IgD-negative memory B cell (primary cell): Measurements from ENCODE around the gene MYOF. TPM values are rescaled to one million over a fixed set of nuclear protein-coding genes. Genes with fewer than 3 reads are reported as not detected.
"Not testable (repeated sequence)": the region's sequence is repeated elsewhere in the genome, so short reads cannot be mapped to it uniquely, and the experiment has no call there.

ENCODE experiments used
- H3K27ac Mint-ChIP-seq, 3 donors: one replicate each; pipeline ENCODE4 v1.8.0; 2020 to 2022; ENCODE audit warnings: mild to moderate bottlenecking in 3 of 3, mixed read lengths in 3 of 3, moderate library complexity in 1 of 3
- H3K27me3 Mint-ChIP-seq: one replicate; pipeline ENCODE4 v1.8.0; 2021; ENCODE audit warnings: mixed read lengths
- H3K36me3 Mint-ChIP-seq: one replicate; pipeline ENCODE4 v1.8.0; 2020; ENCODE audit warnings: mild to moderate bottlenecking, mixed read lengths
- H3K4me1 Mint-ChIP-seq, 3 donors: one replicate each; pipeline ENCODE4 v1.8.0; 2020 to 2022; ENCODE audit warnings: mixed read lengths in 3 of 3, mild to moderate bottlenecking in 1 of 3
- H3K4me3 Mint-ChIP-seq, 4 donors: one replicate each; pipeline ENCODE4 v1.8.0; 2020 to 2022; ENCODE audit warnings: mild to moderate bottlenecking in 4 of 4, mixed read lengths in 4 of 4, moderate library complexity in 3 of 4
- H3K9me3 Mint-ChIP-seq, 3 donors: one replicate each; pipeline ENCODE4 v1.8.0; 2020 to 2021; ENCODE audit warnings: mixed read lengths in 3 of 3, mild to moderate bottlenecking in 1 of 3
- polyA plus RNA-seq: library from polyadenylated mRNA; unstranded; fragments of 300-500 nt; fragmentation: Illumina TruSeq; gene quantifications from one replicate; pipeline ENCODE4 v1.2.3, GENCODE V29; 2021

MYOF gene
- polyA plus RNA-seq, 1 donor from 2014 or later = not detected

DNA sequence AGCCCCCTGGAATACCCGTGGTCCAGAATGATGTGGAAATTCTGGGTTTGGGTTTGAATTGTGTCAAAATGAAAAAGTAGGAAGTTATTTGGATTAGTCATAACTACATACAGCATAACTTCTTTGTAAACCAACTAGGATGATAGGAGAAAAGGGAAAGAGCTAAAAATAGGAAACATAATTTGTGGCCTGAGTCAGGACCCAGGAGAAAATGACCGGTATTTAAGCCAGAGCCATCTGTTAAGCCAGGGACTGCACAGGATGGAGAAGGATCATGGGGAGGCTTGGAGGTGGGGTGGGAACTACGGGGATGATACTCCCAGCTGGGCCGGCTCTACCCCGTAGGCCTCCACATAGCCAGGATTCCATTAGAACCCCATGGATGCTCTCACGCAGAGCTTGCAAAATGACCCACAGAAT, 98.6 kb downstream of the MYOF start:
- H3K4me1 Mint-ChIP-seq = peaks cover 0 to 3% (median 3%) of the 10 kb centered on the region in 3 donors
- H3K27ac Mint-ChIP-seq = no peak overlapping the region
- H3K27me3 Mint-ChIP-seq = no peaks in the 10 kb centered on the region
- no peaks in the 10 kb centered on the region for H3K36me3 Mint-ChIP-seq
- H3K4me3 Mint-ChIP-seq = no peak overlapping the region
- H3K9me3 Mint-ChIP-seq = no peaks in the 10 kb centered on the region

DNA sequence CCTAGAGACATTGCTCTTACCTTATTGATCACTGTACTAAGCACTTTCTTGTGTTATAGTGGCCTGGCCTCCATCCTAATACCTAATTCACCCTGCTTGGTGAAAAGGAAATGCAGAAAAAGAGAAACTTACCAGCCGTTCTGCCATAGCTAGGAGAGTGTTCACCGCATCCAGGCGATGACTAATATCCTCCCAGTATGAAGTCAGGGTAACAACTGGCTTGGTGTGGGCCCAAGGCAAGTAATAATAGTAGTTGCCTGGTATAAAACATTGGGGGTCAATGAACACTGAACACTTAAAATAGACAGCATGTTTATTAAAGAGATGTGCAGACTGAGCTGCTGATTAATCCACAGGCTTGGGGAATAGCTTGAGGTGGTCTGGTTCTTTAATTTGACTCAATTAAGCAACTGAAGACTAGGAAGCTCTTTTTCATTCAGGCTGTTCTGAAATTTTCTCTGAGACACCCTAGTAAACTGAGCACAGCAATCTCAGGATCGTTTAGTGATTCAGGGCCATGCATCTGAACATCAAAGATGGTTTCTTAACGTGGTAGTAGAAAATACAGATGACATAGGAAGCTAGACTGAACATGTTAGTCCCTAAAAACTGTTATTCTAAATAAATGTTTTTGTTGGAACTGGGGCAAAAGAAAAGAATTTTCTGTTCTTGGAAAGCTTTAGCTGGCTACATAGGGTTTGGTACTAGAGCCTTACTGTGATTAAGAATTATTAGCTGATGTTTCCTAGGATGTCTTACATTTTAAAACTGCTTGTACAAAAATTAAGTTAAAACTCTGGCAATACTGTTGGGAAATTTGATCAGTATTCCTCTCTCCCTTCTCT, 102.2 kb downstream of the MYOF start:
- Mint-ChIP-seq H3K4me3 (no peak overlapping the region), H3K27ac (no peak overlapping the region), H3K27me3 (no peaks in the 10 kb centered on the region), H3K4me1 (peaks cover 0 to 3% (median 2%) of the 10 kb centered on the region in 3 donors), H3K36me3 (no peaks in the 10 kb centered on the region), H3K9me3 (no peaks in the 10 kb centered on the region)

DNA sequence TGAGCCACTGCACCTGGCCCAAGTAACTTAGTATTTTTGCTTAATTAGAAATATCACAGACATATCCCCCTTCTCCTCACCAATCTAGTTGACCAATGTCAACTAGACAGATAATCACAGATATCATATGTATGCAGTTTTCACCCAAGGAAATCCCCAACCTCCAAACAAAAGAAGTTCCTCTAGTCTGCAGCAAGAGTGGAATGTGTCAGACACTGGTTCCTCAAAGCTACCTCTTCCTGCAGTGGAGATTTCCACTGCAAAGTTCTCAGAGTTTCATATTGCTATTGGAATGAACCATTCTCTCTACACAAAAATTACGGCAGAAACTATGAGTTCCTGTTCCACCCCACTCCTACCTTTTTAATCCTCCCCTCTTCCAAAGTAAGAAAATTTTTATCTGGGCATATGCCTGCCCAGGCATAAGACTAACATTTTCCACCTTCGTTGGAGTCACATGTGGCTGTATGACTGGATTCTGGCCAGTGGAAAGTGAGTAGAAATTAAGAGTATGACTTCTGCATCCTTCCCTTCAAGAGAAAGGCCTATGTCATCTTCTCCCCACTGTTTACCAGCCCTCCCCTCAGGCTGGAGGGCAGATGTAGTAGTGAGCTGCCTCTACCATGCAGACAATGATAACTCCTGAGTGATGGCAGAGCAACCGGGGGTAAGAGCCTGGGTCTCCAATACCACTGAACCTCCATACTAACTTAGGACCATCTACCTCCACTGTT, 103.0 kb downstream of the MYOF start:
- peaks cover 0 to 3% (median 2%) of the 10 kb centered on the region in 3 donors for H3K4me1 Mint-ChIP-seq
- no peaks in the 10 kb centered on the region for H3K36me3 Mint-ChIP-seq
- no peak overlapping the region for H3K27ac Mint-ChIP-seq
- H3K27me3 Mint-ChIP-seq = no peaks in the 10 kb centered on the region
- no peak overlapping the region for H3K4me3 Mint-ChIP-seq
- no peaks in the 10 kb centered on the region for H3K9me3 Mint-ChIP-seq

DNA sequence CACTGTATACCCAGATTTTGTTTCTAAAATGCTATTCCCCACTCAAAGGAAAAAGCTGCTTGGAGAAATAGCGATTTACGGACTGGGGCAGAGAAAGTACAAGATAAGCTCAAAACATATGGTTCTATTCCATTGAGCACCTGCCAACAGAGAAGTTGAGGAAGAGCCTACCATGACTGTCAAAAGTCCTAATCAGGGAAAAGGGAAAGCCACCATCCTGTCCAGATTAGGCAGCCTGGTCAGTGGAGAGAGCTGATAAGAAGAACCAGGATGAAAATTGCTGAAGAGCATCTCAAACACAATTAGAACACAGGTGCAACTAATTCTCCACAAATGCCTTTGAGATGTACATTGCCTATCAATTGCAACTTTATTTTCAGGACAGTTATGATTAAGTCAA, 104.1 kb downstream of the MYOF start:
- no peak overlapping the region for H3K4me3 Mint-ChIP-seq
- H3K9me3 Mint-ChIP-seq = no peaks in the 10 kb centered on the region
- H3K36me3 Mint-ChIP-seq = no peaks in the 10 kb centered on the region
- H3K27me3 Mint-ChIP-seq = no peaks in the 10 kb centered on the region
- peaks cover 0 to 3% (median 2%) of the 10 kb centered on the region in 3 donors for H3K4me1 Mint-ChIP-seq
- no peak overlapping the region for H3K27ac Mint-ChIP-seq

DNA sequence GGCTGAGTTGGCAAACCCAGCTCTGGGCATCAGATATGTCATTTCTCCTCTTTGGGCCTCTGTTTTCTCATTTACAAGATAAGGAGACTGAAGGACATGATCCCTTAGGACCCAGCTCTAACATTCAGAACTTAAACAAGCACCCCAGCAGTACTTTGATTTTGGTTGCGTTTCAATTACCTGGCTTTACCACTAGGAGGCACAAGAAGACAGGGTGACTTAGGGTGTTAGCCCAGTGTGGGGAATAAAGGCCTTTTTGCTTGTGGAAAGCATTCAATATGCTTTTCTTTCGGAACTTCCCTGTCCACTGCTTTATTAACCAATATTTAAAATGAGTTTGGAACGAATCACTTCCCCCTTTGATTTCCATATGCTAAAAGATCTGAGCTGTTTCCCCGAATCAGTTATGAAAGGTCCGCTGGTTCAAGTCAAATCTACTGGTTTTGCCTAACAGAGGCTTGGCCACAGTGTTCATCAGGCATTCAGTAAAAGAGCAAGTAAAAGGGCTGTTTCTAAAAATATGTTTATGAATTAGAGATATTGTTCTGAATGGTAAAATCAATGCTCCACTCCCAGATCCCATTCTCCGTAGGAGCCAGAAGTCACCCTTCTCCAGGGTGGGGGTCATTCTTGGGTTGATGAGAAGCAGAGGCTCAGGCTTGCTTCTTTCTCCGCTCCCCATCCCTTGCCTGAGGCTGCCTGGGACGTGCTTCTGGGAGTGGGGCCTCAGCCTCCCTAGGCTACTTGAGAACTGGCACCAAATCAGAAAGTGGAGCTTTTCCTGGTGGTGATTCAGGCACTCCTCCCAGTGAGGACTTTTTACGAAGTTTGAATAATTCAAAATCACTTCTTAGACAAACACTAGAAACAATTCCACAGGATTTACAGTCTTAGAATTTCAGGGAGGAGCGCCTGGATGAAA, 105.5 kb downstream of the MYOF start:
- no peaks in the 10 kb centered on the region for H3K9me3 Mint-ChIP-seq
- H3K27ac Mint-ChIP-seq = no peak overlapping the region
- H3K4me3 Mint-ChIP-seq = no peak overlapping the region
- H3K4me1 Mint-ChIP-seq = peaks cover 0 to 3% (median 2%) of the 10 kb centered on the region in 3 donors
- H3K36me3 Mint-ChIP-seq = no peaks in the 10 kb centered on the region
- no peaks in the 10 kb centered on the region for H3K27me3 Mint-ChIP-seq

DNA sequence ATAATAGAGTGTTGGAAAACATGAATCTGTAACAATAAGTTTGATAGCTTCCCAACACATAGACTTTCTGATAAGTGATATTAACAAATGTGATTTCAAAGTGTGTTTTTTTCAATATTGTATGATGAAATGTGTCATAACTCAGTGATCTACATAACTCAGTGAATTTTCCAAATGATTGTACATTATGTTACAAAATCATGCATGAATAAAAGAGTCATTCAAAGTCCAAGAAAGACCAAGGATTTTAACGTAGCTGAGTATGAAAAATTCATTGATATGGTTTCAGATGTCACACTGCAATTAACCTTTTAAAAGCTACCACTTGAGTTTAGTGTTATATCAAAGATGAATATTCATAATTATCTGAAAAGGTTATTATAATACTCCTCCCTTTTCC, 111.2 kb downstream of the MYOF start:
- Mint-ChIP-seq H3K4me1 (no peaks in the 10 kb centered on the region), H3K9me3 (no peaks in the 10 kb centered on the region), H3K36me3 (no peaks in the 10 kb centered on the region), H3K27me3 (peaks cover 2% of the 10 kb centered on the region), H3K27ac (no peak overlapping the region), H3K4me3 (no peak overlapping the region)

DNA sequence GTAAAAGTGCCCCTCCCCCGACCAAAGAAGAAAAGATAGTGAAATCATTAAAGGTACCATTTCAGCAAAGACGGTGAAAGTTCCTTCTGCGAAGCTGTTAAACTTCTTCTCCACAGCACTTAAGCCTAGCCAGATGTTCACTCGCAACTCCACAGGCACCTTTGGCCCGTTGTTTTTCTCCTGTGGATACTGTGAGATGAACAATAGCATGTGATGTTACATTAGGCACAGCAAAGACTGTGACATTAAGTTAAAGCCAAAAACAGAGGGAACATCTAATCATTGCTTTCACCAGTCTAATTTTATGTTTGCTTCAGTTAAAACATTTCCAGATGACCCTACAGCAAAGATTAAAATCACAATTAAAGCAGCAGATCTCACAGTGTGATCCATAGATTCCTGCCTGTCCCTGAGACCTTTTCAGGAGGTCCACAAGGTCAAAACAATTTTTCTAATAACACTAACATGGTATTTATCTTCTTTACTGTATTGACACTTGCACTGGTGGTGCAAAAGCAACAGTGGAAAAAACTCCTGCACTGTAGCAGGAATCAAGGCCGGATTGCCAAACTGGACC, 112.5 kb downstream of the MYOF start:
- peaks cover 2% of the 10 kb centered on the region for H3K27me3 Mint-ChIP-seq
- H3K4me3 Mint-ChIP-seq = no peak overlapping the region
- H3K36me3 Mint-ChIP-seq = no peaks in the 10 kb centered on the region
- H3K9me3 Mint-ChIP-seq = no peaks in the 10 kb centered on the region
- H3K4me1 Mint-ChIP-seq = no peaks in the 10 kb centered on the region
- H3K27ac Mint-ChIP-seq = no peak overlapping the region

DNA sequence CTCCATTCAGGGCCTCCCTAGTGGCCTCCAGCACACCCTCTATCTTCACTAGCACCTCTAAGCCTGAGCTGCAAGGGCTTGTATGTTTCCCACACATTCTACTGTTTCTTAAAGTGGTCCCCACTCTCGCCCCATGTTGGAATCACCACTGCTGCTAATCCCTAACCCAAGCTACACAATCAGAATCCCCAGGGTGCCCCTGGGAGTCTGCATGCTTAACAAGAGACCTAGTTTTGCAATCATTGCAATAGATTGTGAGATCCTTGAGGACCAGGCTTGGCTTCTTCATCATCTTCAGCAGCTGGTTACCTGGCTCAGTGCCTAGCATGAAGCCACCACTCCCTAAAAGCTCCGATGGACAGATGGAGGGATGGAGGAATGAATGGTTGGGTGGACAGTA, 113.9 kb downstream of the MYOF start:
- H3K4me1 Mint-ChIP-seq = no peaks in the 10 kb centered on the region
- H3K27ac Mint-ChIP-seq = no peak overlapping the region
- H3K4me3 Mint-ChIP-seq = no peak overlapping the region
- no peaks in the 10 kb centered on the region for H3K36me3 Mint-ChIP-seq
- H3K27me3 Mint-ChIP-seq = peaks cover 2% of the 10 kb centered on the region
- H3K9me3 Mint-ChIP-seq = no peaks in the 10 kb centered on the region

DNA sequence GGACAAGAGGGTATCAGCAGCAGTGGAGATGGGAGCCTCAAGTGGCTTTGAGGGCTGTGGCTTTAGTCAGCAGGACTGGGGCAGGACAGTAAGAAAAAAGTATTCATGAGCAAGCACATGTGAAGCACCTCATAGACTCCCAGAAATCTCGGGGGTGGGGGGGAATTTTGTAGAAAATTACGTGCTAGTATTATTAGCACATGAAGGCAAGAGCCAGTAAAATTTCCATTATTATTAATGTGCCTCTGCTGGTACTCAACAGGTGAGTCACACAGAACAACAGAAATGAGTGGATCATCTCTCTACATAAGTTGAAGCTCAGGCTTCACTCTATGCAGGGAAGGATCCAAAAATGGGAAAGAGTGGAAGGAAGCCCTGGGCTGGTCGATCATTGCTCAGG, 114.5 kb downstream of the MYOF start:
- H3K27ac Mint-ChIP-seq = no peak overlapping the region
- no peaks in the 10 kb centered on the region for H3K9me3 Mint-ChIP-seq
- no peaks in the 10 kb centered on the region for H3K4me1 Mint-ChIP-seq
- no peaks in the 10 kb centered on the region for H3K36me3 Mint-ChIP-seq
- no peak overlapping the region for H3K4me3 Mint-ChIP-seq
- peaks cover 2% of the 10 kb centered on the region for H3K27me3 Mint-ChIP-seq

DNA sequence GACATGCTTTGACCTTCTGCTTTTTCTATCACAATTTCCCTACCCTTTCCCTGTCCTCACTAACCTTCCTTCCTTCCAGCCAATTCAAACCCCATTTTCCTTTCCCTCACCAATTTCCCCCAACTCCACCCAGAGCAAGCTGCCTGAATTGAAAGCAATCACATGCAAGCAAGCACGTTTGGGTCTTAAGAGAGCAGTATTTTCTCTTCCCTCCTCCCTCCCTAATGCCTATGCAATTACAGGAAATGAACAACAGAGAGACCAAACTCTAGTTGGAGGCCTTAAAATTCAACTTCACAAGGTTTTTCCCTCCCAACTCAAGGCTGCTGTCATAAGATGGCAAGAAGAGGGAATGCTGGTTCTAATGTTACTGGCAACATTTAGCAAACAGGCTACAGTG, 117.2 kb downstream of the MYOF start:
- Mint-ChIP-seq H3K4me3 (no peak overlapping the region), H3K9me3 (no peaks in the 10 kb centered on the region), H3K27ac (no peak overlapping the region), H3K27me3 (peaks cover 4% of the 10 kb centered on the region), H3K36me3 (no peaks in the 10 kb centered on the region), H3K4me1 (no peaks in the 10 kb centered on the region)

DNA sequence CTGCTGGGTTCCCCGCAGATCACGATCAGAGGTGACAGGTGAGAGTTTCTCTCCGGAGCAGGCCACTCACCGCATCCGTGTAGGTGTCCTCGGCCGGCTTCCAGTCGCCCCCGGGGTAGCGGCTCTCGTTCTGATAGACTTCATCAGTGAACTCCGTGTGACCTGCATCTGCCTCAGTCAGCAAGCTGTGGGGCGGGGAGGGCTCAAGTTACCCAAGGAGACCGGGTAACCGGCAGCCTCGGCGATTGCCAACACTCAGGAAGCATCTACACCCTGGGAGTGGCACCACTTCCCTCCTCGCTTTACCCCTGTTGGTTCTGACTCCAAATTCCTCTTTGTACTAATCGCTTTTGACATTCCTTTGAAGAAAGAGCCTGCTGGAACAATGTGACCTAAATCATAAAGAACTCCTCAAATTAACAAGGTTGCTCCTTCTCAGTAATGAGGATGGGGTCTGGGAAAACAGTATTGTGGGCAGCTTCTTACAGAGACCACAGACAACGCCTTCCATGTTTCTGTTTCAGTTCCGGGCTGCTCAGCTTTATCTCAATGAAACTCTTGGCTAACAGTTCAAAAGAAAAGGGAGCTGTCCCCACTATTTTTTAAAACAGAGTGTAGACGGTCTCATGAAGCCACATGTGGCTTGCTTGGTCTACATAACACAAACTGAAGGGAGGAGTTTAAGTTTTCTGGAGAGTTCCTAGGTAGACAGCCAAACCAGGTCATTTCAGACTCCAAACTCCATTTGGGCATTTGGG, 118.1 kb downstream of the MYOF start:
- Mint-ChIP-seq H3K27ac (no peak overlapping the region), H3K27me3 (peaks cover 4% of the 10 kb centered on the region), H3K36me3 (no peaks in the 10 kb centered on the region), H3K9me3 (no peaks in the 10 kb centered on the region), H3K4me3 (no peak overlapping the region), H3K4me1 (no peaks in the 10 kb centered on the region)

DNA sequence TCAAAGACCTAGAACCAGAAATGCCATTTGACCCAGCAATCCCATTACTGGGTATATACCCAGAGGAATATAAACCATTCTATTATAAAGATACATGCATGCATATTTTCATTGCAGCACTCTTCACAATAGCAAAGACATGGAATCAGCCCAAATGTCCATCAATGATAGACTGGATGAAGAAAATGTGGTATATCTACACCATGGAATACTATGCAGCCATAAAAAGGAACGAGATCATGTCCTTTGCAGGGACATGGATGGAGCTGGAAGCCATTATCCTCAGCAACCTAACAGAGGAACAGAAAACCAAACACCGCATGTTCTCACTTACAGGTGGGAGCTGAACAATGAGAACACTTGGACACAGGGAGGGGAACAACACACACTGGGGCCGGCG, 123.7 kb downstream of the MYOF start:
- H3K4me1 Mint-ChIP-seq, H3K36me3 Mint-ChIP-seq, H3K27ac Mint-ChIP-seq, H3K9me3 Mint-ChIP-seq, H3K4me3 Mint-ChIP-seq: not testable (repeated sequence)
- peaks cover 15% of the 10 kb centered on the region for H3K27me3 Mint-ChIP-seq

DNA sequence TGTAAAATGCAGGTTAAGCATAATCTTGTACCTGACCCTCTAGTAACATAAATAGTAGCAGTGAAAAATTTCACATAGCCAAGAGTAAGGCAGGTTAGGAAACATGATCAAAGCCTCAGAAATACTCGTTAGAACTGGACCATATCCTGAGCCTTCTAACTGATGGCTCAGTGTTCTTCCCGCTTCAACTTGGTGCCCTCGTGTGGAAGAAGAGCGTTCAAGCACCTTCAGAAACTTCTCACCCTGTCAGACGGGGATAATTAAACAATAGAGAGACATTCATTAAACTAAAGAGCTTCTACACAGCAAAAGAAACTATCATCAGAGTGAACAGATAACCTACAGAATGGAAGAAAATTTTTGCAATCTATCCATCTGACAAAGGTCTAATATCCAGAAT, 124.5 kb downstream of the MYOF start:
- Mint-ChIP-seq H3K4me3 (no peak overlapping the region), H3K36me3 (no peaks in the 10 kb centered on the region), H3K9me3 (no peaks in the 10 kb centered on the region), H3K27ac (no peak overlapping the region), H3K27me3 (peaks cover 17% of the 10 kb centered on the region), H3K4me1 (peaks cover 0 to 2% (median 0%) of the 10 kb centered on the region in 3 donors)

DNA sequence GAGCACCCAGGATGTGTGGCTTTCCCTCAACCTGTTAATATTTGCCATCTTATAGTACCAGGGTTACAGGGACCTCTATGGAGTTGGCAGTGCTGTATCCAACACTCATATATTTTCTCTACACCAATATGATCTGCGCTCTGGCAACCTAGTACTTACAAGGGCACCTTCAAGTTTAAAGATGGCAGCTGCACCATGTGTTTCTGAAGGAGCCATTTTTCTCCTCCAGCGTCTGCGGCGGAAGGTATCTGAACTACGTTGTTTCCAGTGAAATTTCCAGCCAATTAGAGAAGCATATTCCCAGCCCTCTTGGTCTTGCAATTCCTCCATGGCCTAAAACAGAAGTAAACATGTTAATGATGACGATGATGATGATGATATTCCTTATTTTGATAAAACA, 125.6 kb downstream of the MYOF start:
- peaks cover 21% of the 10 kb centered on the region for H3K27me3 Mint-ChIP-seq
- no peaks in the 10 kb centered on the region for H3K36me3 Mint-ChIP-seq
- peaks cover 0 to 2% (median 0%) of the 10 kb centered on the region in 3 donors for H3K4me1 Mint-ChIP-seq
- H3K9me3 Mint-ChIP-seq = no peaks in the 10 kb centered on the region
- H3K4me3 Mint-ChIP-seq = no peak overlapping the region
- no peak overlapping the region for H3K27ac Mint-ChIP-seq
